Measurements from ENCODE around the gene NDUFV2.

Gene NDUFV2

GRCh38 chr18:9108911-9109310 is 6.4 kb downstream of the NDUFV2 start:
- Histone ChIP-seq H3K27ac (ENCODE audit: low read depth, low read length, poor library complexity, severe bottlenecking) (no peak overlapping the region), H3K36me3 (ENCODE audit: insufficient read depth, low read length) (peaks cover 74% of the 10 kb centered on the region), H2AFZ (ENCODE audit: low read length) (no peak overlapping the region), H3K9ac (ENCODE audit: low read length) (peak overlapping the region; percentile 10; the same call in 1 of the 2 replicates), H3K9me2 (ENCODE audit: low read depth, low read length) (no peaks in the 10 kb centered on the region), H3K4me3 (ENCODE audit: low read depth, low read length, poor library complexity, severe bottlenecking) (no peak overlapping the region), H3K79me2 (ENCODE audit: insufficient read depth, low read length) (peaks cover 100% of the 10 kb centered on the region), H3K4me1 (ENCODE audit: insufficient read depth, low read length, severe bottlenecking) (peaks cover 71% of the 10 kb centered on the region), H3K27me3 (ENCODE audit: insufficient read depth, low read length) (no peaks in the 10 kb centered on the region), H4K20me1 (ENCODE audit: insufficient read depth, low read length) (peaks cover 7% of the 10 kb centered on the region; the same call in 1 of the 2 replicates), H3K9me3 (ENCODE audit: low read length) (no peaks in the 10 kb centered on the region), H3F3A (ENCODE audit: insufficient read depth, low read length) (no peaks in the 10 kb centered on the region), H3K4me2 (ENCODE audit: low read length) (peak overlapping the region; percentile 20; the same call in 1 of the 2 replicates)
- TF ChIP-seq, protein P1, sequence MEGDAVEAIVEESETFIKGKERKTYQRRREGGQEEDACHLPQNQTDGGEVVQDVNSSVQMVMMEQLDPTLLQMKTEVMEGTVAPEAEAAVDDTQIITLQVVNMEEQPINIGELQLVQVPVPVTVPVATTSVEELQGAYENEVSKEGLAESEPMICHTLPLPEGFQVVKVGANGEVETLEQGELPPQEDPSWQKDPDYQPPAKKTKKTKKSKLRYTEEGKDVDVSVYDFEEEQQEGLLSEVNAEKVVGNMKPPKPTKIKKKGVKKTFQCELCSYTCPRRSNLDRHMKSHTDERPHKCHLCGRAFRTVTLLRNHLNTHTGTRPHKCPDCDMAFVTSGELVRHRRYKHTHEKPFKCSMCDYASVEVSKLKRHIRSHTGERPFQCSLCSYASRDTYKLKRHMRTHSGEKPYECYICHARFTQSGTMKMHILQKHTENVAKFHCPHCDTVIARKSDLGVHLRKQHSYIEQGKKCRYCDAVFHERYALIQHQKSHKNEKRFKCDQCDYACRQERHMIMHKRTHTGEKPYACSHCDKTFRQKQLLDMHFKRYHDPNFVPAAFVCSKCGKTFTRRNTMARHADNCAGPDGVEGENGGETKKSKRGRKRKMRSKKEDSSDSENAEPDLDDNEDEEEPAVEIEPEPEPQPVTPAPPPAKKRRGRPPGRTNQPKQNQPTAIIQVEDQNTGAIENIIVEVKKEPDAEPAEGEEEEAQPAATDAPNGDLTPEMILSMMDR (IDR thresholded peaks at IDR 0.05; ENCODE audit: low read length): no peak
- no peak for TF ChIP-seq EZH2 (IDR thresholded peaks at IDR 0.05; ENCODE audit: borderline replicate concordance, low read length)

- Histone ChIP-seq H3K9me2 (ENCODE audit: low read depth, low read length) (no peaks in the 10 kb centered on the region), H3K4me3 (ENCODE audit: low read depth, low read length, poor library complexity, severe bottlenecking) (no peak overlapping the region), H3K9ac (ENCODE audit: low read length) (peak overlapping the region; percentile 10; the same call in 1 of the 2 replicates), H3K27ac (ENCODE audit: low read depth, low read length, poor library complexity, severe bottlenecking) (no peak overlapping the region), H3K27me3 (ENCODE audit: insufficient read depth, low read length) (no peaks in the 10 kb centered on the region), H3K79me2 (ENCODE audit: insufficient read depth, low read length) (peaks cover 100% of the 10 kb centered on the region), H2AFZ (ENCODE audit: low read length) (no peak overlapping the region), H3K4me2 (ENCODE audit: low read length) (no peak overlapping the region), H3F3A (ENCODE audit: insufficient read depth, low read length) (no peaks in the 10 kb centered on the region), H4K20me1 (ENCODE audit: insufficient read depth, low read length) (peaks cover 7% of the 10 kb centered on the region; the same call in 1 of the 2 replicates), H3K9me3 (ENCODE audit: low read length) (no peaks in the 10 kb centered on the region), H3K4me1 (ENCODE audit: insufficient read depth, low read length, severe bottlenecking) (peaks cover 69% of the 10 kb centered on the region), H3K36me3 (ENCODE audit: insufficient read depth, low read length) (peaks cover 69% of the 10 kb centered on the region)
- TF ChIP-seq EZH2 (IDR thresholded peaks at IDR 0.05; ENCODE audit: borderline replicate concordance, low read length): no peak
- TF ChIP-seq, protein P1 (IDR thresholded peaks at IDR 0.05; ENCODE audit: low read length): no peak
Observed at GRCh38 chr18:9109523-9109922, 7.0 kb downstream of the NDUFV2 start.

DNA sequence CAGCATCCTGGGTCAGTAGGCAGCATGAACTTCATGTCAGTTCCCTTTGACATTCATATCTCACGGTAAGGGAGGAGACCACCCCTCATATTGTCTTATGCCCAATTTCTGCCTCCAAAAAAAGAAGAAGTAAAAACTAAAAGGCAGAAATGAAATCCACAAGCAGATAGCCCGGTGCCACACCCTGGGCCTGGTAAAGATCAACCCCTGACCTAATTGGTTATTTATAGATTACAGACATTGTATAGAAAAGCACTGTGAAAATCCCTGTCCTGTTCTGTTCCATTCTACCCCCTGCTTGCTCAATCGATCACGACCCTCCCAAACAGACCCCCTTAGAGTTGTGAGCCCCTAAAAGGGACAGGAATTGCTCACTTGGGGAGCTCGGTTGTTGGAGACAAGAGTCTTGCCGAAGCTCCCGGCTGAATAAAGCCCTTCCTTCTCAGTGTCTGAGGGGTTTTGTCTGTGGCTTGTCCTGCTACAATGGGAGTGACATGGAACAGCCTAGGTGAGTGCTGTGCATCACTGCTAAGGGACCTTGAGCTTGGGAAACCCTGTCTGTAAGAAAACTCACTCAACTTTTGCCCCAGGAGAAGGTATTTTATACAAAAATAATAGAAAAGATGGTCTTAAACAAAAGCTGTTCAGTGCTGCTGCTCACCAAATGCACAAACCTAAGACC is 11.1 kb downstream of the NDUFV2 start:
- Histone ChIP-seq H2AFZ (ENCODE audit: low read length) (no peak overlapping the region), H3K4me2 (ENCODE audit: low read length) (peak overlapping the region; percentile 6; the same call in 1 of the 2 replicates), H3K36me3 (ENCODE audit: insufficient read depth, low read length) (peaks cover 62% of the 10 kb centered on the region), H4K20me1 (ENCODE audit: insufficient read depth, low read length) (no peaks in the 10 kb centered on the region), H3K27ac (ENCODE audit: low read depth, low read length, poor library complexity, severe bottlenecking) (peak overlapping the region; percentile 21), H3K4me3 (ENCODE audit: low read depth, low read length, poor library complexity, severe bottlenecking) (no peak overlapping the region), H3K9ac (ENCODE audit: low read length) (no peak overlapping the region), H3K9me3 (ENCODE audit: low read length) (no peaks in the 10 kb centered on the region), H3K27me3 (ENCODE audit: insufficient read depth, low read length) (no peaks in the 10 kb centered on the region), H3F3A (ENCODE audit: insufficient read depth, low read length) (no peaks in the 10 kb centered on the region), H3K4me1 (ENCODE audit: insufficient read depth, low read length, severe bottlenecking) (peaks cover 68% of the 10 kb centered on the region), H3K79me2 (ENCODE audit: insufficient read depth, low read length) (peaks cover 100% of the 10 kb centered on the region), H3K9me2 (ENCODE audit: low read depth, low read length) (no peaks in the 10 kb centered on the region)
- TF ChIP-seq EZH2 (IDR thresholded peaks at IDR 0.05; ENCODE audit: borderline replicate concordance, low read length): no peak
- TF ChIP-seq, protein P1 (IDR thresholded peaks at IDR 0.05; ENCODE audit: low read length): no peak

All from OCI-LY1 (cell line).